Cardiac fibroblast (primary cell): ENCODE data around the gene TLCD3A.
"Not testable (repeated sequence)": the region's sequence is repeated elsewhere in the genome, so short reads cannot be mapped to it uniquely, and the experiment has no call there.

Experiments
- DNase-seq, 2 donors: peaks; one replicate each; pipeline versions ENCODE4 v3.0.0 to v3.0.0-alpha.2; 2010; ENCODE audit warnings: low read depth in 2 of 2
- H3K4me3 ChIP-seq, 2 donors: replicated peaks in 1 of 2; 1 replicate in 1 of 2; 2 replicates in 1 of 2; pipeline ENCODE4 v1.5.1; 2011; ENCODE audit warnings: low read depth in 2 of 2, low read length in 2 of 2, mild to moderate bottlenecking in 2 of 2, moderate library complexity in 1 of 2
- CTCF ChIP-seq: IDR thresholded peaks from one replicate; pipeline ENCODE4 v1.5.1; 2011; ENCODE audit warnings: low read depth, mild to moderate bottlenecking, low read length, inconsistent platforms

Gene TLCD3A

GRCh38 chr17:746783-747629, 14.6 kb downstream of the TLCD3A start:
- TF ChIP-seq CTCF, result no peak
- DNase-seq, result no peak
- no peak overlapping the region for H3K4me3 ChIP-seq

- H3K4me3 ChIP-seq, DNase-seq: not testable (repeated sequence)
These were observed 16.2 kb downstream of the TLCD3A start for GRCh38 chr17:748604-749003.

GRCh38 chr17:749359-749758, 17.0 kb downstream of the TLCD3A start:
- DNase-seq, H3K4me3 ChIP-seq: not testable (repeated sequence)

- TF ChIP-seq CTCF, result no peak
- H3K4me3 ChIP-seq, result peak overlapping the region in 1 of 2 donors; percentile 75
- DNase-seq, result no peak
These were observed 18.1 kb downstream of the TLCD3A start for GRCh38 chr17:750431-751037.

- H3K4me3 ChIP-seq, result peak overlapping the region; percentile 74 to 75
- TF ChIP-seq CTCF, result no peak
- DNase-seq, result peak; percentile 46 to 60
These were observed 19.0 kb downstream of the TLCD3A start for GRCh38 chr17:751269-752001.

GRCh38 chr17:752002-752619, 19.7 kb downstream of the TLCD3A start, which contains the start of gene GEMIN4:
Gene GEMIN4, minus strand, starts transcription at chr17:752264. Its CDS starts 122 bp downstream, at chr17:752142.
- peak; percentile 87 to 91 for DNase-seq
- peak; percentile 76 for TF ChIP-seq CTCF
- peak within 1 kb of the TSS; percentile 74 to 75 for H3K4me3 ChIP-seq

- TF ChIP-seq CTCF, result no peak
- DNase-seq, result peak; percentile 65 to 87
- H3K4me3 ChIP-seq, result peak overlapping the region; percentile 74 to 75
These were observed 20.3 kb downstream of the TLCD3A start for GRCh38 chr17:752620-753219.
